ENCODE data around the gene PDHB. TPM values are rescaled to one million over a fixed set of nuclear protein-coding genes. Genes with fewer than 3 reads are reported as not detected.
"Not testable (repeated sequence)": the region's sequence is repeated elsewhere in the genome, so short reads cannot be mapped to it uniquely, and the experiment has no call there.

PDHB gene
- total and polyA plus RNA-seq, 8 donors = 55.5 to 88.5 (median 78.1) TPM

- no peak overlapping the region for H3K27ac ChIP-seq
- no peaks in the 10 kb centered on the region for H3K4me1 ChIP-seq
- H3K36me3 ChIP-seq = no peaks in the 10 kb centered on the region
- ATAC-seq (no peak), DNase-seq (no peak)
- H3K9me3 ChIP-seq = no peaks in the 10 kb centered on the region
- TF ChIP-seq CTCF (IDR thresholded peaks at IDR 0.05) = no peak
- H3K27me3 ChIP-seq = no peaks in the 10 kb centered on the region
- intact Hi-C loops (cut with DNase I) = no loop called here
- no peak overlapping the region for H3K4me3 ChIP-seq
Measured at GRCh38 chr3:58441514-58442450, 8.2 kb upstream of the PDHB start.

- H3K9me3 ChIP-seq; H3K27me3 ChIP-seq; intact Hi-C loops (cut with DNase I); H3K36me3 ChIP-seq; ATAC-seq; DNase-seq; H3K27ac ChIP-seq; H3K4me3 ChIP-seq; H3K4me1 ChIP-seq: not testable (repeated sequence)
Measured at GRCh38 chr3:58440996-58441355, 7.3 kb upstream of the PDHB start.

- H3K36me3 ChIP-seq; H3K4me3 ChIP-seq; intact Hi-C loops (cut with DNase I); DNase-seq; ATAC-seq; H3K27me3 ChIP-seq; H3K27ac ChIP-seq; H3K9me3 ChIP-seq: not testable (repeated sequence)
- peaks cover 14 to 17% of the 10 kb centered on the region in 2 donors for H3K4me1 ChIP-seq
Measured at GRCh38 chr3:58437276-58437675, 3.6 kb upstream of the PDHB start.

- intact Hi-C loops (cut with DNase I) = no loop called here
- ATAC-seq (no peak), DNase-seq (no peak)
- Histone ChIP-seq H3K4me3 (no peak overlapping the region), H3K4me1 (peaks cover 14 to 21% of the 10 kb centered on the region in 2 donors), H3K27ac (no peak overlapping the region), H3K9me3 (no peaks in the 10 kb centered on the region), H3K36me3 (peaks cover 0 to 18% of the 10 kb centered on the region in 2 donors), H3K27me3 (no peaks in the 10 kb centered on the region)
- no peak for TF ChIP-seq CTCF (IDR thresholded peaks at IDR 0.05)
Measured at GRCh38 chr3:58434990-58435389, 1.4 kb upstream of the PDHB start.

GRCh38 chr3:58434511-58434910 is 879 bp upstream of the PDHB start:
- Histone ChIP-seq H3K4me1 (peaks cover 14 to 21% of the 10 kb centered on the region in 2 donors), H3K4me3 (no peak overlapping the region), H3K9me3 (no peaks in the 10 kb centered on the region), H3K27ac (peak overlapping the region in 1 of 2 donors; percentile 90), H3K27me3 (no peaks in the 10 kb centered on the region), H3K36me3 (peaks cover 0 to 23% of the 10 kb centered on the region in 2 donors)
- no peak for TF ChIP-seq CTCF (IDR thresholded peaks at IDR 0.05)
- DNase-seq (no peak), ATAC-seq (no peak)
- intact Hi-C loops (cut with DNase I) = no loop called here

- DNase-seq = no peak
- Histone ChIP-seq H3K4me3 (peak overlapping the region; percentile 69 to 86), H3K36me3 (peaks cover 0 to 27% of the 10 kb centered on the region in 2 donors), H3K27ac (peak overlapping the region; percentile 89 to 90), H3K4me1 (peaks cover 14 to 21% of the 10 kb centered on the region in 2 donors), H3K9me3 (no peaks in the 10 kb centered on the region), H3K27me3 (no peaks in the 10 kb centered on the region)
- no peak for TF ChIP-seq CTCF (IDR thresholded peaks at IDR 0.05)
- intact Hi-C loops (cut with DNase I) = no loop called here
- ATAC-seq = no peak
Measured at GRCh38 chr3:58434168-58434504, 504 bp upstream of the PDHB start.
